ENCODE results near the gene CD276. TPM values are rescaled to one million over a fixed set of nuclear protein-coding genes. Genes with fewer than 3 reads are reported as not detected.

Gene CD276
- total RNA-seq, 2 experiments from 2014 or later: not detected

- ChIA-PET CTCF (ENCODE audit: unreplicated experiment) (no interaction called here), POLR2A (no interaction called here)
- TF ChIP-seq CTCF (conservative IDR thresholded peaks at IDR 0.05; ENCODE audit: low read length) (no peak), EZH2phosphoT487 (IDR thresholded peaks at IDR 0.05; ENCODE audit: borderline replicate concordance, low read depth, low read length) (no peak)
- H3K9me3 ChIP-seq (ENCODE audit: low read length): no peaks in the 10 kb centered on the region
- DNase-seq (ENCODE audit: low spot score): no peak
- no peak overlapping the region for H3K4me3 ChIP-seq (ENCODE audit: low read depth, low read length, poor library complexity, severe bottlenecking)
- no peak overlapping the region for H3K4me2 ChIP-seq (ENCODE audit: low read length)
- H3K27ac ChIP-seq (ENCODE audit: low read depth, low read length, poor library complexity, severe bottlenecking): no peak overlapping the region
- no peaks in the 10 kb centered on the region for H3K9me2 ChIP-seq (ENCODE audit: insufficient read depth, low read length)
- intact Hi-C loops (cut with micrococcal nuclease; ENCODE audit: unreplicated experiment): no loop called here
- no peaks in the 10 kb centered on the region for H4K20me1 ChIP-seq (ENCODE audit: insufficient read depth, low read length)
- no peak overlapping the region for H2AFZ ChIP-seq (ENCODE audit: low read length)
- H3K4me1 ChIP-seq (ENCODE audit: insufficient read depth, low read length, poor library complexity, severe bottlenecking): no peaks in the 10 kb centered on the region
- no TSS peak for BruUV-seq (replicated peaks)
- no peaks in the 10 kb centered on the region for H3K36me3 ChIP-seq (ENCODE audit: insufficient read depth, low read length)
- no peaks in the 10 kb centered on the region for H3K79me2 ChIP-seq (ENCODE audit: insufficient read depth, low read depth, low read length)
Observed at GRCh38 chr15:73755946-73756345, 71.8 kb downstream of the CD276 start.

- no peaks in the 10 kb centered on the region for H3K36me3 ChIP-seq (ENCODE audit: insufficient read depth, low read length)
- H3K9me3 ChIP-seq (ENCODE audit: low read length): no peaks in the 10 kb centered on the region
- intact Hi-C loops (cut with micrococcal nuclease; ENCODE audit: unreplicated experiment): no loop called here
- no TSS peak for BruUV-seq (replicated peaks)
- no peak overlapping the region for H3K4me2 ChIP-seq (ENCODE audit: low read length)
- DNase-seq (ENCODE audit: low spot score): no peak
- no peak overlapping the region for H3K4me3 ChIP-seq (ENCODE audit: low read depth, low read length, poor library complexity, severe bottlenecking)
- no peaks in the 10 kb centered on the region for H4K20me1 ChIP-seq (ENCODE audit: insufficient read depth, low read length)
- ChIA-PET CTCF (ENCODE audit: unreplicated experiment) (no interaction called here), POLR2A (no interaction called here)
- H3K4me1 ChIP-seq (ENCODE audit: insufficient read depth, low read length, poor library complexity, severe bottlenecking): no peaks in the 10 kb centered on the region
- no peak overlapping the region for H3K27ac ChIP-seq (ENCODE audit: low read depth, low read length, poor library complexity, severe bottlenecking)
- H3K79me2 ChIP-seq (ENCODE audit: insufficient read depth, low read depth, low read length): no peaks in the 10 kb centered on the region
- H2AFZ ChIP-seq (ENCODE audit: low read length): no peak overlapping the region
- no peaks in the 10 kb centered on the region for H3K9me2 ChIP-seq (ENCODE audit: insufficient read depth, low read length)
- TF ChIP-seq EZH2phosphoT487 (IDR thresholded peaks at IDR 0.05; ENCODE audit: borderline replicate concordance, low read depth, low read length) (no peak), CTCF (conservative IDR thresholded peaks at IDR 0.05; ENCODE audit: low read length) (no peak)
Observed at GRCh38 chr15:73756390-73756789, 72.2 kb downstream of the CD276 start.

DNA sequence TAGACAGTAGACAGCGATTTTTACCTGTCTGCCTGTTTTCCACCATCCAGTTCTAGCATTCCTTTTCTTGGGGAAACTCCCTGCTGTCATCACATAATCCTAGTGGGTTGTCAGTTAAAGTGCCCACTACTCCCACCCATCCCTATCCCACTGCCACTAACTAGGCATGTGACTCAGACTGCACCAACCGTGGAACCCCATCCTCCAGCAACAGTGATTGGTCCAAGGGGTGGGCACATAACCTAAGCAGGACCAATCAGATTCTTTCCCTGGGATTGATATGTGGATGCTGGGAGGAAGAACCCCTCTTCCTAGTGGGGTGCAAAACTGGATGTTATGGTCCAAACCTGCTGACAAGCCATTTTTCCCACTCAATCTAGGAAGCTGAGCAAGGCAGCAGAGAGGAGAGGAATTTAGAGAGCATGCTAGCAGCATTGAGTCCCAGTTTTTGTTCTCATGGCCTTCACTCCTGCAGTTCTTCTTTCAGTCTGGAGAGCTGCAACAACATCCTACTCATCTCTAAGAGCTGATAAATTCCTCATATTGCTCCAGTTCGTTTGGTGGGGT, 72.8 kb downstream of the CD276 start:
- intact Hi-C loops (cut with micrococcal nuclease; ENCODE audit: unreplicated experiment): no loop called here
- no peak overlapping the region for H3K4me3 ChIP-seq (ENCODE audit: low read depth, low read length, poor library complexity, severe bottlenecking)
- POLR2A ChIA-PET: no interaction called here
- H3K4me2 ChIP-seq (ENCODE audit: low read length): no peak overlapping the region
- CTCF ChIA-PET (ENCODE audit: unreplicated experiment): no interaction called here
- no TSS peak for BruUV-seq (replicated peaks)
- no peak overlapping the region for H2AFZ ChIP-seq (ENCODE audit: low read length)
- H4K20me1 ChIP-seq (ENCODE audit: insufficient read depth, low read length): no peaks in the 10 kb centered on the region
- no peaks in the 10 kb centered on the region for H3K4me1 ChIP-seq (ENCODE audit: insufficient read depth, low read length, poor library complexity, severe bottlenecking)
- no peaks in the 10 kb centered on the region for H3K79me2 ChIP-seq (ENCODE audit: insufficient read depth, low read depth, low read length)
- H3K36me3 ChIP-seq (ENCODE audit: insufficient read depth, low read length): no peaks in the 10 kb centered on the region
- DNase-seq (ENCODE audit: low spot score): no peak
- no peaks in the 10 kb centered on the region for H3K9me2 ChIP-seq (ENCODE audit: insufficient read depth, low read length)
- H3K9me3 ChIP-seq (ENCODE audit: low read length): no peaks in the 10 kb centered on the region
- H3K27ac ChIP-seq (ENCODE audit: low read depth, low read length, poor library complexity, severe bottlenecking): no peak overlapping the region
- TF ChIP-seq CTCF (conservative IDR thresholded peaks at IDR 0.05; ENCODE audit: low read length) (no peak), EZH2phosphoT487 (IDR thresholded peaks at IDR 0.05; ENCODE audit: borderline replicate concordance, low read depth, low read length) (no peak)

All from OCI-LY7 (cell line).